Ishikawa (cell line): Measurements from ENCODE around the gene CRYGN.

Experiments
- CEBPB ChIP-seq: IDR thresholded peaks from 2 replicates; pipeline ENCODE4 v1.6.1; 2012
- CREB1 ChIP-seq: IDR thresholded peaks from 2 replicates; pipeline ENCODE4 v1.6.1; 2012; ENCODE audit warnings: low read depth
- EGR1 ChIP-seq: IDR thresholded peaks from 2 replicates; pipeline ENCODE4 v1.6.1; 2012
- EP300 ChIP-seq: IDR thresholded peaks from 2 replicates; pipeline ENCODE4 v1.6.1; 2012; ENCODE audit warnings: borderline replicate concordance
- FOXM1 ChIP-seq: IDR thresholded peaks from 2 replicates; pipeline ENCODE4 v1.6.1; 2012; ENCODE audit warnings: low read depth, borderline replicate concordance
- NFIC ChIP-seq: IDR thresholded peaks from 2 replicates; pipeline ENCODE4 v1.6.1; 2012
- RAD21 ChIP-seq: IDR thresholded peaks from 2 replicates; pipeline ENCODE4 v1.6.1; 2012; ENCODE audit warnings: low read depth
- TAF1 ChIP-seq: IDR thresholded peaks from 2 replicates; pipeline ENCODE4 v1.6.1; 2012; ENCODE audit warnings: low read depth, mild to moderate bottlenecking
- TCF12 ChIP-seq: IDR thresholded peaks from 2 replicates; pipeline ENCODE4 v1.6.1; 2012; ENCODE audit warnings: low read depth
- TEAD4 ChIP-seq: IDR thresholded peaks from 2 replicates; pipeline ENCODE4 v1.6.1; 2012
- USF1 ChIP-seq: IDR thresholded peaks from 2 replicates; pipeline ENCODE4 v1.6.1; 2012
- YY1 ChIP-seq: IDR thresholded peaks from 2 replicates; pipeline ENCODE4 v1.6.1; 2012; ENCODE audit warnings: low read depth
- ZBTB7A ChIP-seq: IDR thresholded peaks from 2 replicates; pipeline ENCODE4 v1.6.1; 2012; ENCODE audit warnings: low read depth
- TF ChIP-seq, protein P1 (sequence below): IDR thresholded peaks from 2 replicates; pipeline ENCODE4 v1.6.1; 2012
- TF ChIP-seq, protein P2 (sequence below): IDR thresholded peaks from 2 replicates; pipeline ENCODE4 v1.6.1; 2012; ENCODE audit warnings: low read depth, mild to moderate bottlenecking

The CRYGN gene

DNA sequence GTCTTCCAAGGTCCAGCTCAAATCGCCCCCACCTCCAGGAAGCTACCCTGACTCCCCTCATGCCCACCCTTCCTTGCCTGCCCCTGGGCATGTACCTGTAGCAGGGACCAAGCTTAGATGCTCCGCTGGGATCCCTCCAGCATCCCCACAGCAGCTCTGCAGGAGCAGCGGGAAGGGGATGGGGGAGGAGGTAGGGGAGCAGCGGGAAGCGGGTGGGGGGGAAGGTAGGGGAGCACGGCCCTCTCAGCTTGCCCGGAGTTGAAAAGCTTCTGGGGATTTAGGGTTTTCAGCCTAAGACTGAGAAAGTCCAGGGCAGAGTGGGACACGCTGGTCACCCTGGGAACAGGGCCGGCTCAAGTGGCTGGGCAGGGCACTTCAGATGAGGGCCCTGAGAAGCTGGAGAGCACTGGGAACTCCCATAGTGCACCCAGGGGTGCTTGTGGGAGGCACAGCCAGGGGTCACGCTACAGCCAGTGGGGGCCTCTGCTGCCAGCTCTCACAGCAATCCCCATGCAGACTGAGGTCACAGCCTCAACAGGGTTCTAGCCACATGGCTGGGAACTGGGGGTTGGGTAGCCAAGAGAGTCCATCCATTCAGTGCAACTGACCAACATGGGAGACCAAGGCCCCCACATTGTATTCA is 43.5 kb downstream of the CRYGN start:
- TF ChIP-seq CEBPB (no peak), NFIC (no peak), TAF1 (no peak), FOXM1 (no peak), YY1 (no peak), TCF12 (no peak), CREB1 (no peak), TEAD4 (no peak), ZBTB7A (no peak), RAD21 (no peak), USF1 (no peak), EP300 (no peak)
- TF ChIP-seq, protein P1, sequence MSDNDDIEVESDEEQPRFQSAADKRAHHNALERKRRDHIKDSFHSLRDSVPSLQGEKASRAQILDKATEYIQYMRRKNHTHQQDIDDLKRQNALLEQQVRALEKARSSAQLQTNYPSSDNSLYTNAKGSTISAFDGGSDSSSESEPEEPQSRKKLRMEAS = no peak
- TF ChIP-seq, protein P2, sequence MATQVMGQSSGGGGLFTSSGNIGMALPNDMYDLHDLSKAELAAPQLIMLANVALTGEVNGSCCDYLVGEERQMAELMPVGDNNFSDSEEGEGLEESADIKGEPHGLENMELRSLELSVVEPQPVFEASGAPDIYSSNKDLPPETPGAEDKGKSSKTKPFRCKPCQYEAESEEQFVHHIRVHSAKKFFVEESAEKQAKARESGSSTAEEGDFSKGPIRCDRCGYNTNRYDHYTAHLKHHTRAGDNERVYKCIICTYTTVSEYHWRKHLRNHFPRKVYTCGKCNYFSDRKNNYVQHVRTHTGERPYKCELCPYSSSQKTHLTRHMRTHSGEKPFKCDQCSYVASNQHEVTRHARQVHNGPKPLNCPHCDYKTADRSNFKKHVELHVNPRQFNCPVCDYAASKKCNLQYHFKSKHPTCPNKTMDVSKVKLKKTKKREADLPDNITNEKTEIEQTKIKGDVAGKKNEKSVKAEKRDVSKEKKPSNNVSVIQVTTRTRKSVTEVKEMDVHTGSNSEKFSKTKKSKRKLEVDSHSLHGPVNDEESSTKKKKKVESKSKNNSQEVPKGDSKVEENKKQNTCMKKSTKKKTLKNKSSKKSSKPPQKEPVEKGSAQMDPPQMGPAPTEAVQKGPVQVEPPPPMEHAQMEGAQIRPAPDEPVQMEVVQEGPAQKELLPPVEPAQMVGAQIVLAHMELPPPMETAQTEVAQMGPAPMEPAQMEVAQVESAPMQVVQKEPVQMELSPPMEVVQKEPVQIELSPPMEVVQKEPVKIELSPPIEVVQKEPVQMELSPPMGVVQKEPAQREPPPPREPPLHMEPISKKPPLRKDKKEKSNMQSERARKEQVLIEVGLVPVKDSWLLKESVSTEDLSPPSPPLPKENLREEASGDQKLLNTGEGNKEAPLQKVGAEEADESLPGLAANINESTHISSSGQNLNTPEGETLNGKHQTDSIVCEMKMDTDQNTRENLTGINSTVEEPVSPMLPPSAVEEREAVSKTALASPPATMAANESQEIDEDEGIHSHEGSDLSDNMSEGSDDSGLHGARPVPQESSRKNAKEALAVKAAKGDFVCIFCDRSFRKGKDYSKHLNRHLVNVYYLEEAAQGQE = no peak

DNA sequence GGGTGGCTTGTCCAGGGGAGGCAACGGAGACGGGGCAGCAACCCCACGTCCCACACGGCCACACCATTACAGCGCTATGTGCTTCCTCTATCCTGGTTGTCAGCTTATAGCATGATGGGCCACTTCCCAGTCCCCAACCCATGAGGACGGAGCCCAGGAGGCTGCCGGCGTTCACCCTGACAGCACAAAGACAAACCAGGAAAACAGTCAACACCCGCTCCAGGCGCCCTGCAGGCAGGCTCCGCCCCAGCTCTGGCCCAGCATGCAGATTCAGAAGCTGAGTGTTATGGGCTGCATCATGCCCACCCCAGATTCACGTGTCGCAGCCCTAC is 44.9 kb downstream of the CRYGN start:
- TF ChIP-seq ZBTB7A = no peak
- no peak for TF ChIP-seq USF1
- no peak for TF ChIP-seq RAD21
- TF ChIP-seq TEAD4 = no peak
- no peak for TF ChIP-seq NFIC
- TF ChIP-seq, protein P2 = no peak
- TF ChIP-seq YY1 = no peak
- no peak for TF ChIP-seq FOXM1
- no peak for TF ChIP-seq TAF1
- no peak for TF ChIP-seq EP300
- TF ChIP-seq, protein P1 = no peak
- TF ChIP-seq EGR1 = no peak
- TF ChIP-seq CREB1 = no peak
- TF ChIP-seq TCF12 = no peak
- TF ChIP-seq CEBPB = no peak

- TF ChIP-seq EGR1 (no peak), USF1 (no peak), YY1 (no peak), FOXM1 (no peak), ZBTB7A (no peak), NFIC (no peak)
- TF ChIP-seq, protein P1 = no peak
Observed at GRCh38 chr7:151394076-151395035, 45.6 kb downstream of the CRYGN start.

- TF ChIP-seq EGR1 (no peak), CREB1 (no peak), CEBPB (no peak), TAF1 (no peak), YY1 (no peak)
- TF ChIP-seq, protein P1 = no peak
Observed at GRCh38 chr7:151393031-151393977, 46.6 kb downstream of the CRYGN start.
